Gastroesophageal sphincter (tissue), 3 donors: ENCODE measurements around the gene CDH4.

Experiments
- EP300 ChIP-seq: sonication (generic); formaldehyde crosslinking; IDR thresholded peaks from one replicate; pipeline ENCODE4 v1.6.1; 2017; ENCODE audit warnings: antibody characterized with exemption, mild to moderate bottlenecking
- POLR2A ChIP-seq, 2 donors: fragments of 450-650 bp; IDR thresholded peaks; one replicate each; pipeline ENCODE4 v1.6.1; 2017; ENCODE audit warnings: antibody characterized with exemption in 2 of 2, mild to moderate bottlenecking in 2 of 2, moderate library complexity in 1 of 2
- POLR2AphosphoS5 ChIP-seq: sonication (generic); formaldehyde crosslinking; IDR thresholded peaks from one replicate; pipeline ENCODE4 v1.6.1; 2017; ENCODE audit warnings: antibody characterized with exemption
- TF ChIP-seq, protein P1 (sequence below), 4 experiments: fragments of 200-600 bp in 2 of 4; fragments of 450-650 bp in 2 of 4; sonication (generic) in 1 of 4; IDR thresholded peaks; one replicate each; pipeline ENCODE4 v1.5.1; 2017 to 2019; ENCODE audit warnings: antibody characterized with exemption in 4 of 4, mild to moderate bottlenecking in 2 of 4, moderate library complexity in 2 of 4

DNA sequence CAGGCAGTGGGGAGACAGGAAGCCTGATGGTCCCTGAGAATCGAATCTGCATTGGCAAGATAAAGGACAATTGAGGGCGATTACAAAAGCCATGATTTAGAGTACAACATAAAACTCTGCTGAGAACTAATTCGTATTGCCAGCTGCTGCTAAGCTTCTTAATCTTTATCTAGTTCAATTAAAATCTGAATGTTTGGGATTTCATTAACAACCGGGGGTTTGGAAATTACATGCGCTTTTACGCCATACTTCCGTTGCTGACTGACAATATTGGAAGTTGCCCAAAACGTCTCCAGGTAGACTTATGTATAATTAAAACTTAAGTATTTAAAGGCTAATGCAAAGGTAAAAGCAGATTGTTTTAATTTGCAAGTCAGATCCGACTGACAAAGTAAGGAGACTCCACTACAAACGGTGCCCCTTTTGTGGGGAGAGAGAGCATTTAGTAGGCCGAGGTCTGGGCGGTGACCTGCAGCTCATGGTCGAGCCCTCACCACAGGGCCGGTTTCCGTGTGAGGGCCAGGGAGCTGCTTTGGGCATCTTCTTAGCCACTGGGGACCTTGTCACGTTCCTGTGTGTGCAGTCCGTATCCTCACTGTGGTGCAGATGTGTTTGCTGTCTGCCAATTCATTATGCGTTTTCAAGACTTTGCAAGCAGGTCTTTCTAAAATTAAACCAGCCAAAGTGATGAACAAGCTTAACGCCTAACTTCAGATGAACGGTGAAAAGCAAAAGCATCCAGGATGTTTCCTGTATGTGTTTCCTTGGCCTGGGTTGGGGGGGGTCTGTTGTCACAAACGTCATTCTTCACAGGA is 49.9 kb downstream of the CDH4 start:
- no peak for TF ChIP-seq EP300
- no peak for TF ChIP-seq POLR2AphosphoS5
- no peak for TF ChIP-seq POLR2A (IDR thresholded peaks at IDR 0.05)
- TF ChIP-seq, protein P1, sequence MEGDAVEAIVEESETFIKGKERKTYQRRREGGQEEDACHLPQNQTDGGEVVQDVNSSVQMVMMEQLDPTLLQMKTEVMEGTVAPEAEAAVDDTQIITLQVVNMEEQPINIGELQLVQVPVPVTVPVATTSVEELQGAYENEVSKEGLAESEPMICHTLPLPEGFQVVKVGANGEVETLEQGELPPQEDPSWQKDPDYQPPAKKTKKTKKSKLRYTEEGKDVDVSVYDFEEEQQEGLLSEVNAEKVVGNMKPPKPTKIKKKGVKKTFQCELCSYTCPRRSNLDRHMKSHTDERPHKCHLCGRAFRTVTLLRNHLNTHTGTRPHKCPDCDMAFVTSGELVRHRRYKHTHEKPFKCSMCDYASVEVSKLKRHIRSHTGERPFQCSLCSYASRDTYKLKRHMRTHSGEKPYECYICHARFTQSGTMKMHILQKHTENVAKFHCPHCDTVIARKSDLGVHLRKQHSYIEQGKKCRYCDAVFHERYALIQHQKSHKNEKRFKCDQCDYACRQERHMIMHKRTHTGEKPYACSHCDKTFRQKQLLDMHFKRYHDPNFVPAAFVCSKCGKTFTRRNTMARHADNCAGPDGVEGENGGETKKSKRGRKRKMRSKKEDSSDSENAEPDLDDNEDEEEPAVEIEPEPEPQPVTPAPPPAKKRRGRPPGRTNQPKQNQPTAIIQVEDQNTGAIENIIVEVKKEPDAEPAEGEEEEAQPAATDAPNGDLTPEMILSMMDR (IDR thresholded peaks at IDR 0.05) = no peak
